LNCaP clone FGC (cell line): ENCODE measurements around the gene PRF1.

Experiments used
- DNase-seq: peaks from one replicate; pipeline ENCODE4 v3.0.0-alpha.2; 2011; ENCODE audit warnings: low read depth
- H3K4me3 ChIP-seq: 2 replicates; pipeline ENCODE4 v1.5.1; 2011; ENCODE audit warnings: mild to moderate bottlenecking, low read depth, low read length, control low read depth
- TF ChIP-seq, protein P1 (sequence below): IDR thresholded peaks from 2 replicates; pipeline ENCODE4 v1.5.1; 2012; ENCODE audit warnings: mild to moderate bottlenecking; ENCODE audit not compliant: control insufficient read depth, insufficient read depth; ENCODE audit errors: extremely low read depth

PRF1 gene

DNA sequence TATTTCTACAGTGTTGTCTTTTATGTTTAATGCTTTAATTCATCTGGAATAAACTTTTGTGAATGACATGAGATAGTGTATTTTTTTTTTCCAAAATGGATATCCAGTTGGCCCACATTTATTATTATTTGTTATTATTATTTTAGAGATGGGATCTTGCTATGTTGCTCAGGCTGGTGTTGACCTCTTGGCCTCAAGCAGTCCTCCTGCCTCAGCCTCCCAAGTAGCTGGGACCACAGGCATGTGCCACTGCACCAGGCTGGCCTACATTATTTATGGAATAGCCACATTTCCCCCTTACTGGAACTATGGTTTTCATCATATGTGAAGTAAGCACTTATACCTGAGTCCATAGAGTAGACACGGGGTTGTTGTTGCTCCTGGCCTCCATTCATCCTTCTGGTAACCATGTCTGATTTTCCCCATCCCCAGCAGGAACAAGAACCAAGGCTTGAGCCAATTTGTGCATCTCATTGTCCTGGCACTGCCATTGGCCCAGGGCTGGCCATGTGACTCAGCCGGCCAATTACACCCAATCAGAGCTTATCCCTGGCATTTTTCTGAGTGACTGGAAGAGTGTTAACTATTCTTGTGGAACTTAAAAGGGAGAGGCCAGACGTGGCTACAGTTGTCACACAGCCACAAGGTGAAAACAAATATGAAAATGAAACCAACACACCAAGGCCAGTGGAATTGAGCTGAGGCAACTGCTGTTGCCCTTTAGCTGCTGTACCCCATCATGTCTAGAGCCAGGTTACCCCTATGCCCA lies 23.1 kb downstream of the PRF1 start:
- TF ChIP-seq, protein P1, sequence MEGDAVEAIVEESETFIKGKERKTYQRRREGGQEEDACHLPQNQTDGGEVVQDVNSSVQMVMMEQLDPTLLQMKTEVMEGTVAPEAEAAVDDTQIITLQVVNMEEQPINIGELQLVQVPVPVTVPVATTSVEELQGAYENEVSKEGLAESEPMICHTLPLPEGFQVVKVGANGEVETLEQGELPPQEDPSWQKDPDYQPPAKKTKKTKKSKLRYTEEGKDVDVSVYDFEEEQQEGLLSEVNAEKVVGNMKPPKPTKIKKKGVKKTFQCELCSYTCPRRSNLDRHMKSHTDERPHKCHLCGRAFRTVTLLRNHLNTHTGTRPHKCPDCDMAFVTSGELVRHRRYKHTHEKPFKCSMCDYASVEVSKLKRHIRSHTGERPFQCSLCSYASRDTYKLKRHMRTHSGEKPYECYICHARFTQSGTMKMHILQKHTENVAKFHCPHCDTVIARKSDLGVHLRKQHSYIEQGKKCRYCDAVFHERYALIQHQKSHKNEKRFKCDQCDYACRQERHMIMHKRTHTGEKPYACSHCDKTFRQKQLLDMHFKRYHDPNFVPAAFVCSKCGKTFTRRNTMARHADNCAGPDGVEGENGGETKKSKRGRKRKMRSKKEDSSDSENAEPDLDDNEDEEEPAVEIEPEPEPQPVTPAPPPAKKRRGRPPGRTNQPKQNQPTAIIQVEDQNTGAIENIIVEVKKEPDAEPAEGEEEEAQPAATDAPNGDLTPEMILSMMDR, result no peak
- no peak for DNase-seq
- no peak overlapping the region for H3K4me3 ChIP-seq

DNA sequence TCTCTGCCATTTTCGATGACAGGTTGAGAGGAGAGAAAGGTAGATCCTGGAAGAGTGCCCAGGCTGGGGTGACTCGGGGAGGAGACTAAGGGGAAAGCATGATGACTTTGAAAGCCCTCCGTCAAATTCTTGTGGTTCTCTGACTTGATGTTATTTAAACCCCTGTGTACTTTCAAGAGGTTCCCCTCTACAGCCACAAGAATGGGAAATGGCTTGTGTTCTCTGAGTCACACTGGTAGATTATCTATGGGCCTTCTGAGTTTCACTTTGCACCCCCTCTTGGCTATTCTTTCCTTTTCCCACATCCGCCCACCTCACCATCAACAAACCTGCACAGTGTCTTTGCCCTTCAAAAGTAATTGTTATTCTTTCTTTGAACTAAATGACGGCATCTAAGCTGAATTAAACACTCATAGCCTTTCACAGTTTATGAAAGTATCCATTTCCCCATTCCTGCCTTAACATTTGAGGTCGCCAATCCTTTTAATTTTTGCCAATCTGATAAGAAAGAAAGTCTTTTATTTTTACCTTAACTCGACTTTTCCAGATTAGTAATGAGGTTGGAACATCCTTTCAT lies 24.1 kb downstream of the PRF1 start:
- H3K4me3 ChIP-seq, result no peak overlapping the region

GRCh38 chr10:70576803-70577517 lies 25.6 kb downstream of the PRF1 start:
- no peak for DNase-seq
- no peak overlapping the region for H3K4me3 ChIP-seq
- TF ChIP-seq, protein P1, result no peak

More for the DNA sequence above, 24.1 kb downstream of the PRF1 start:
- no peak for DNase-seq
- TF ChIP-seq, protein P1, result no peak

DNA sequence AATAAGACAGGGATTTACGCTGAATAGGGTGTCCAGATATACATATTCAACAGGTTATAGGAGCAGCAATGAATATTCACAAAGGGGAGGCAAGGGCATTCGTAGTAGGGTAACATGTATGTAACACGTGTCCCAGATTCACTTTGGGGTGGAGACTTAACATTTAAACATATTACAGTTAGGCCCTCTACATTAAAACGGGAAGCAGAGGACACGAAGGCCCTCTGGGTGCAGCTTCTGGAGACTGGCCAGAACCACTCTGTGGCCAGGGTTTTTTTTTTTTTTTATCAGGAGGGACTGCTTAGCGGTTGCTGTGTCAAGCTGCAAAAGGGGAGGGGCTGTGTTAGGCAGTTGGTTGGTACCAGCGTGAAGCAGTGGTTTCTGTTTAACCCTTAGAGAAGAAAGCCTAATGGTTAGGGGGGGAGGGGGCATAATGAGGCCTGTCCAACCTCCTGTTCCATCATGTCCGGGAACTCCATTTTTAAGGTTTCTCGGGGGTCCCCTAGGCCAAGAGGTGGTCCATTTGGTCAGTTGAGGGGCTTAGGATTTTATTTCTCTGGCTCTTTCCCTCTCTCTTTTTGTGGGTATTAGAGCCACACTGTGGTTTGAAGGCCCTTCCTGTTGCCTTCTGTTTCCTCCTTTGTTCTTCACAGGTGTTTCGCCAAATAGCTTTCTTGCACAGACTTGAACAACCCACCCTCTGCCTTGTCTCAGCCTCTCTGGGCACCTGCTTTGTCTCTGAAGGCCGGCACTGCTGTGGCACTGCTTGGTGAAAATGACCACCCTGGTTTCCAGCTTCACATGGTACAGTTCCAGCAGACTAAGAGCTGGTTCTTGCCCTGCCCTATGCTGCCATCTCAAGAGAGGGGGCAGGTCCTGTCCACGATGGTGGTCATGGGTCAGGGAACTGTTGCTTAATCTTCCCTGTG lies 26.4 kb downstream of the PRF1 start:
- no peak for DNase-seq
- TF ChIP-seq, protein P1, result no peak
- no peak overlapping the region for H3K4me3 ChIP-seq

GRCh38 chr10:70575486-70575873 lies 27.1 kb downstream of the PRF1 start:
- DNase-seq, result no peak
- no peak overlapping the region for H3K4me3 ChIP-seq
- TF ChIP-seq, protein P1, result no peak

DNA sequence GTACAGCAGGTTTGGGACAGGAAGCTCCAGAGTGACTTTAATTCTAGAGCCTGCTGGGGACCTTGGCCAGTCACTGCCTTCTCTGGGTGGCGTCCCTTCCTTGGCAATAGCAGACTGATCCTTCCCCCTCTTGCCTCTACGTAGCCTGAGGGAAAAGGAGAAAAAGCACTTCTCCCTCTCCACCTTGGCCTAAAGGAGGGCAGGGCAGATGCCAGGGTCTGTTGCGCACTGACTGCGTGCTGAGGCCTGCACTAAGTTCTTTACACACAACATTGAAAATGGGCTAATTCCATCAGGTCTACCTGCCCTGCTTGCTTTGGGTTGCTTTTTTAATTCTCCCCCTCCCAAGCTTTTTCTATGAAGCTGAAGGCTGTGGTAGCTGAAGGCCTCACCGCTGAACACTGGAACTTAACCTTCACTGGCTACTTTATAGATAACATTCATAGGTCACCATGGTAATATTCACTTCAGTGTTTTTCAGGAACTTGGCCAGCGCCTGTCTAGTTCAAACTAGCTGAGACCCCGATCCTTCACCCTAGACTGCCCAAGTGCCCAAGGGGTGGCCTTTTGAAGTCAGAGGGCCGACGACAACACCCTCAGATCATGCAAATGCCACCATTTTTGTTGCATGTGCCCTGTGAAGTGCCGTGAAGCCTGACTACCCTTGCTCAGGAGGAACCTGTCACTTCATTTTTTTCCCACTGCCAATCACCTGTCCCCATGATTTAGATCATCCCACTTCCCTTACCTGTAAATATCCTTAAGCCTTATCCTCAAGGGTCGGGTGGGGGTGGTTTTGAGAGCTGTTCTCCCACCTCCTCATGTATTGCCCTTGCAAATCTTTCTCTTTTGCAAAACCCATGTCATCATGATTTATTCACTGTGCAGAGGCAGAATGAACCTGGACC lies 28.7 kb downstream of the PRF1 start:
- TF ChIP-seq, protein P1, result no peak
- no peak for DNase-seq
- H3K4me3 ChIP-seq, result no peak overlapping the region
